ENCODE measurements around the gene PDYN.

PDYN gene

DNA sequence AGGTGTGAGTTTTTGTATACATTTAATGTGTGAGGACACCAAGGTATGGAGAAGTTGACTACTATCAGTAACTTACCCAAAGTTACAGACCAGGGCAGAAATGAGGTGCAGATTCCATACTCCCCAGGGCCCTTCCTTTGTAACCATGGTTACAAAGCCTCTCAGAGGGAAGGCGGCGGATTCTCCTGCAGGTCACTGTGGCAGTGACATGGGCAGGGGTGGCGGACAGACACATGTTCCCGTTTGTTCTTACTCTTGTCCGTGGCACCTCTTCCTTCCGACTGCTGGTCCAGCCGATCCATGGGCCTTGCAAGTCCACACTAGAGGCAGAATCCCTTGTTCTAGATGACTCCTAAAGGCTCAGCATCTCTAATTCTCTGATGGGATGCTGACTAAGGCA is 43.0 kb downstream of the PDYN start:
- no peak for DNase-seq

- no peak for DNase-seq
Observed at GRCh38 chr20:1949347-1950100, 44.3 kb downstream of the PDYN start.

DNA sequence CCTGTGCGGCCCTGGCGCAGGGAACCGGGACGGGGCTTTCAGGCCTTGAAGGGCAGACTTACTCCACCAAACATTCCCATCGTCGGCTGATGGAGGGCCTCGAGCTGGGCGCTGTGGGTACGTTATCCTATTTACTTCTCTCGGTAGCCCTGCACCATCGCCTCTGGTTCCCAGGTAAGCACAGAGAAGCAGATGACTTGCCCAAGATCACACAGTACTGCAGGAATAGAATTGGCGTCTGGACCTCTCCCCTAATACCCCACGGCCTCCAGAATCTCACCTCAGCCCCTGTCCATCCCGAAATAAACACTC is 46.4 kb downstream of the PDYN start:
- DNase-seq: no peak

DNA sequence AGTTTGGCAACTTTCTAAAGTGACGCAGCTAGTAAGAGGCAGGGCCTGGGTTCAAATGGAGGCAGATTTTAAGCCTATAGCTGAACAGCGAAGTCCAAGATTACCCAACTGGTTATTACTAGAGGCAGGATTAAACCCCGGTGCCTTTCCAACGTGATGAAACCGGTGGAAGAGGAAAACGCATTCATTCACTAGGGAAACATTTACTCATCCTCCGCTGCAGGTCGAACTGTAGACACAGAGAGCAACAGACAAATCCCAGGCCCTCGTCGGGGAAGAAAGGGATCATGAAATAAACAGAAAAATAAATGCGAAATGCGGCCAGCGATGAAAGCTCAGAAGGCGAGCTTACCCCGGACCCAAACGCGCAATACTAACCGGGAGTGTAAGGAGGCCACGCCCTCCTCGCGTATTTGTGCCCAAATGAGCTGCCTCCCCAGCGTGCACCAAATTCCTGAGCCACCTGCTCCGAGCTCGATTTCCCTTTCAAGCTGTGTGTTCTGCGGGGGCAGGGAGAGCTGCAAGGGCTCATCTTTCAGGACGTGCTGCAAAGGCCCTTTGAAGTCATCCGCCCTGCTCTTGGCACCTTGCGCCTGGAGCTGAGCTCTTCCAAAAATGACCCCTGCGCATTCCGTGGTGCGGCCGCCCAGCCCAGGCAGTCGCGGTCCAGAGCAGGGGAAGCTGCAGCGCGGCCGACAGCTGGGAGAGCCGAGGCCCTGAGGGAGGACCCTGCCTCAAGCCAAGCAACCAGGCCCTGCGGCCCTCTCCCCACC is 46.9 kb downstream of the PDYN start:
- DNase-seq: peak; percentile 84 to 94 (median 90)

DNA sequence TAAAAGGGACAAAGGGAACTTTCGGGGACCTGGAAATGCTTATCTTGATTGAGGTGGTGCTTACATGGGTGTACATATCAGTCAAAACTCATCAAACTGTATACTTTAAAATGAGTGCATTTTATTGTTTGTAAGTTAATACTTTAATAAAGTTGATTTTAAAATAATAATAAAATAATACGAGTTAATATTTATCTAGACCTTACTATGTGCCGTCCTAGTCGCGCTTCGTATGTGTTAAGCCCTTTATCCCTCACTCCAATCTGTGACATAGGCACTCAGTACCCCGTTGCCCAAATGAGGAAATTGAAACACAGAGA is 47.5 kb downstream of the PDYN start:
- no peak for DNase-seq

DNA sequence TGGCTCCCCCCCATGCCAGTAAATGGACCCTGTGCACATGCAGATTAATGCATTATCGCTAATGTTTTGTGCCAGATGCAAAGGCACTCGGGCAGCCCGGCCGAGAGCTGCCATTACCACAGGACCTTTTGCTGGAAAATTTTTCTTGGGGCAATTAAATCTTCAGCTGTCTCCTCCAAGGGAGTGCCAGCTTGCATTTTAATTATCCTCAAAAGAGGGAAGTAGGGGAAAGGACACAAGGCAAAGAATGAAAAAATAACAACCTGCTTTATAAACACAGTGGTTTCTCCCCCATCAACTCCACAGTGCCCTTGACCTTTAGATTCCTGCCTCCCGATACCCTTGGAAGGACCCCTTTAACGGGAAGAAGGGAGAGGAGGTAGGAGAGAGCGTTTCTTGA is 48.2 kb downstream of the PDYN start:
- peak in 2 of 4 experiments; percentile 57 to 64 for DNase-seq

- peak; percentile 87 to 97 (median 95) for DNase-seq
Observed at GRCh38 chr20:1945134-1945618, 48.7 kb downstream of the PDYN start.

GRCh38 chr20:1944345-1945091 is 49.3 kb downstream of the PDYN start:
- no peak for DNase-seq

DNA sequence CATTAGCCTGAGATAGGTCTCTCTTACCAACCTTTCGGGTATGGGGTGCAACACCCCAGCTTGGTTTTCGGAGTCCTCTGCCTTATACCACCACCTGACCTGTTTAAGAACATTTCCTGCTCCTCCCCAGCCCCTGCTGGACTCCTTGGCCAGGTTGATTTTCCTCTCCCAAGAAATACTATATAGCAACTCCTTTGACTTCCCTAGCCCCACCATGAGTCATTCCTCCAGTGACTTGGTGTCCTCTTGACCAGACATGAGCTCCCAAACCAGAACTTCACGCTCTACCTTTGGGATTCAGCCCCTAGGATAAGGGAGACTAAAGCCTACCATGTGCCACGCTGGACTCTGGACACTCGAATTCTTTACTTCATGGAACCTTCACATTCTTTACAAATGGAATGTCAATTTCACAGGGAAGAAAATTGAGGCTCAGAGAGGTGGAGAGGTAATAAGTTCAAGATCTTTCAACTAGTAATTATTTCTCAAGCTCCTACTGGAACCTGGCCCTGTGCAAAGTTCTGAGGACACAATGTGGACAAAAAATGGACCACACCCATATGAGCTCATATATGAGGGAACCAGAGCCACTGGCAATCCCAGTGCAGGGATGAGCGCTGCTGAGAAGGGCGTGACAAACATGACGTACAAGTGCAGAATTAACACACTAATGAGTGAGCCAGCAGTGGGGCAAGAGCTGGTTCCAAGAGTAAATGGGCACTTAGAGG is 50.4 kb downstream of the PDYN start:
- peak; percentile 74 to 87 (median 78) for DNase-seq

GRCh38 chr20:1942486-1943274 is 51.2 kb downstream of the PDYN start:
- DNase-seq: no peak

GRCh38 chr20:1942061-1942460 is 51.8 kb downstream of the PDYN start:
- DNase-seq: no peak

DNA sequence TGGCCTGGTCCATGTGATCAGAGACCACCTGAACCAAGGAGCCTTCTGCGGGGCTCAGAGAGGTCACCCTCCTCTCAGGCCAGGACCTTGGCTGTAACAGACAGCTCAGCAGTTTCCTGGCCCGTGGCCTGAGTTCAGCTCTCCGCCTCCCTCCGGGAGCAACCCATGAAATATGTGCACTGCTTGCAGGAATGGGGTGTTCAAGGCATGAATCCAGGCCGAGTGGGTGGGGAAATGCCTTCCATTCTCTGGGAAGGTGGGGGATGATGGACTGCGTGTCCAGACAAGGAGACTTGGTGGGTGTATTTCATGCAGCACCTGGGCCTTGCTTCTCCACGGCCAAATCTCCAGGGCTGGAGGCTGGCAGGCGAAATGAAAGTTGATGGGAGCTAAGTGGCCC is 52.6 kb downstream of the PDYN start:
- DNase-seq: peak in 1 of 4 experiments; percentile 21

DNA sequence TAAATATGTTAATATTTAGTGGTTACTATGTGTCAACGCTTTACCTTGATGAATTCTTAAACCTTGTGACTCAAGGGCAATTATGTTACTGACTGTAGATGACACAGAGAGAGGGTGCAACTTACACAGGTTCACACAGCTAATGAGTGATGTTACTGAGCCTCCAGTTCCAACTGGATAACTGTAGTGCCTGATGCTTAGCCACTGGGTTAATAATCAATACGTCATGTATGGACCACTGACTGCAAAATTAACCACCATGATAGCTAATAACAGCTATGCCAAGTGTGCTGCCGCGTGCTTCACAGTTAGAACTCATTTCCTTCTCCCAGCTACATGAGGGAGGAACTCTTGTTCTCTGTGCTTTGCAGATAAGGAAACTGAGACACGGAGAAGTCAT is 53.3 kb downstream of the PDYN start:
- DNase-seq: no peak

DNA sequence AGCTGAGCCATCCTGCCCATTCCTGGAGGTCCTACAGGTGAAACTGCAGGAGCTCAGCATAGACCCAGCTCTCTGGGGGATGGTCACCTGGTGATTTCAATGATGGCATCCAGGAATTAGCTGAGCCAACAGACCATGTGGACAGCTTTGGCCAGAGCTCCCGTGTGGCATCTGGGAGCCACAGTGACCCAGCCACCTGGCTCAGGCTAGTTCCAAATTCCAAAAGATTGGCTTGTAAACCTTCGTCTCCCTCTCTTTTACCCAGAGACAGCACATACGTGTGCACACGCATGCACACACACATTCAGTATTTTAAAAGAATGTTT is 54.6 kb downstream of the PDYN start:
- peak in 1 of 4 experiments; percentile 1 for DNase-seq

DNA sequence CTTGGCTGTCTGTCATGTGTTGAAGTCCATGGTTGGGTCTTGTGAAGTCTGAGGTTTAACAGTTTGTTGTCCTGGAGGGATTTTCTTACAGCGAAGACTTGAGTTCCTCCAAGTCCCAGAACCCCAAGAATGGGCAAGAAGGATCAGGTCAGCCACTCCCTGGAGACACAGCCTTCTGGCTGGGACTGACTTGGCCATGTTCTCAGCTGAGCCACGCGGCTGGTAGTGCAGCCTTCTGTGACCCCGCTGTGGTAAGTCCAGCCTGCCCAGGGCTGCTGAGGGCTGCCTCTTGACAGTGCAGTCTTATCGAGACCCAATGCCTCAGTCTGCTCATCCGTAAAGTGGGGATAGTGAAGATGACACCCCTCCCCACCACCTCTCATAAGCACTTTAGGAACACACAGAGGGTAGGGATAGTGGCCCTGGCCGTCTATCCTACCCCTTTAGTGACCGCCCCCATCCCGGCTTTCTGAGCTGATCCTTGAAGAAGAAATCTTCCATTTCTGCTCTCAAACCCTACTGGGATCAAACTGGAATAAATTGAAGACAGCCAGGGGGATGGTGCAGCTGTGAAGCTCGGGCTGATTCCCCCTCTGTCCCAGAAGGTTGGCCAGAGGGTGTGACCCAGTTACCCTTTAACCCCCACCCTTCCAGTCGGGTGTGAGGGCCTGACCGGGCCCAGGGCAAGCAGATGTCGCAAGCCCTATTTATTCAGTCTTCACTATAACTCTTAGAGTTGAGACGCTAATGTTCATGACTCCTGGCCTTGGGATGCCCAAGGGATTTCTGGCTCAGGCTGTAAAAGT is 55.2 kb downstream of the PDYN start:
- peak in 1 of 4 experiments; percentile 8 for DNase-seq

- DNase-seq: peak in 1 of 4 experiments; percentile 11
Observed at GRCh38 chr20:1937316-1937976, 56.4 kb downstream of the PDYN start.

GRCh38 chr20:1935696-1936366 is 58.0 kb downstream of the PDYN start:
- peak in 1 of 4 experiments; percentile 2 for DNase-seq

GRCh38 chr20:1934721-1935573 is 58.9 kb downstream of the PDYN start:
- DNase-seq: peak; percentile 47 to 68 (median 66)

DNA sequence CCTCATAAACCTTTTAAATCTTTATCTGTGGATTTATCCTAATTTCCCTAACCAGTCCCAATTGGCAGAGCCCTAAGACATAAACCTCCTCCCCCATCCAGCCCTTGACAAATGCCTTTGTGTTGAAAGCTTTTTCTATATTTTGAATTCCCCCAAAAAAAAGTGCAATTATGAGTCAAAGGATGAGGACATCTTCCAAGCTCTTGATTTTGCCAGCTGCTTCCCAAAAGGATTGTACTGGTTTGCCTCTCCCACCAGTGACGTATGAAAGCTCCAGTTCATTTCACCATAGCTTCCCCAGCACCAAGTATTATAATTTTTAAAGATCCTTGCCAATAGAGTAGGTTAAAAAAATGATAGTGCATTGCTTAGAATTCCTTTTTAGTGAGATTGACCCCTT is 59.7 kb downstream of the PDYN start:
- DNase-seq: peak; percentile 51 to 86 (median 66)
